ENCODE data around the gene IMMT.

IMMT gene

DNA sequence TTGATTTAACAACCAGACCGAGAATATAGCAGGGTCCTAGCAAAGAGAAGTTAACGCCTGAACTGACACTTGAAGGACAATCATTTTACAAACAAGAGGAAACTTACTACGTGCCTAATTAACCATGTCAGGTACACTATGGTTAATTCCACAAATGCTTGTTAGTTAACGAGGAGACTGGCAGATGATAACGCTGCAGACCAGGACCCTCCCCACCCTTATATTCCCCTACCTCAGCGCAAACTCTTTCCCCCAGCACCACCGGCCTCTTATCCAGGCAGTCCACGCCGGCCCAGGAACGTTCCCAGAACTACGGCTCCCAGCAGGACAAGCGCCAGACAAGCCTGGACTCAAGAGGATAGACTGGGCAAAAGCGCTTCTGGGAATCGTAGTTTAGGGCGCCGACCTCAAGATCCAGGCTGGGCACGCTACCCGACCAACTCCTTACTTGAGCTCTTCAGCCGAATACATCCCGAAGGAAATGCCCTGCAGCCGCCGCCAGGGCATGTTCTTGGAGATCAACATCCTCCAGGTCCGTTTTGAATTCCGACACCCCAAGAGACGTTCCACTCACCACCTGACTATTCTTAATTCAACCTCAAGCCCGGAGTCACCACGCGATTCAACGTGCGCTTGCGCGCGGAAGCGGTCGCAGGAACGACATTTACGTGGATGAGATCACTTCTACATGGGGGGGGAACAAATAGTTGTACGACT is 89.9 kb downstream of the IMMT start, which contains the start of gene POLR1A:
POLR1A (minus strand) TSS at position 635 of the 717 bp plus-strand sequence; CDS start at position 525, 110 bp downstream.
- in situ Hi-C loops (cut with HindIII; ENCODE audit: low pct_unique_long_range_greater_than_20kb, low sequenced_read_pairs) = no loop called here
- no peak for TF ChIP-seq JUND (IDR thresholded peaks at IDR 0.05; ENCODE audit: low read depth)
- DNase-seq (ENCODE audit: low read depth in 1 of 2, low spot score in 1 of 2) = peak; percentile 17 to 92

DNA sequence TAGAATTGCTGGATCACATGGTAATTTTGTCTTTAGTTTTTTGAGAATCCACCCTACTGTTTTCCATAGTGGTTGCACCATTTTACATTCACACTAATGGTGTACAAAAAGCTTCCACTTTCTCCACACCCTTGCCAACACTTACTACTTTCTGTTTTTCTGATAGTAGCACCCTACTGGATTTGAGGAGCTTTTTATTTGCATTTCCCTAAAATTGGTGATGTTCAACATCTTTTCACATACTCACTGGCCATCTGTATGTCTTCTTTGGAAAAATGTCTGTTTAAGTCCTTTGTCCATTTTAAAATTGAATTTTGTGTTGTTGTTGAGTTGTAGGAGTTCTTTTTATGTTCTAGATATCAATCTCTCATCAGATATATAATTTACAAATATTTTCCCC is 93.1 kb downstream of the IMMT start:
- no peak for TF ChIP-seq JUND (IDR thresholded peaks at IDR 0.05; ENCODE audit: low read depth)
- in situ Hi-C loops (cut with HindIII; ENCODE audit: low pct_unique_long_range_greater_than_20kb, low sequenced_read_pairs) = no loop called here
- no peak for DNase-seq (ENCODE audit: low read depth in 1 of 2, low spot score in 1 of 2)

DNA sequence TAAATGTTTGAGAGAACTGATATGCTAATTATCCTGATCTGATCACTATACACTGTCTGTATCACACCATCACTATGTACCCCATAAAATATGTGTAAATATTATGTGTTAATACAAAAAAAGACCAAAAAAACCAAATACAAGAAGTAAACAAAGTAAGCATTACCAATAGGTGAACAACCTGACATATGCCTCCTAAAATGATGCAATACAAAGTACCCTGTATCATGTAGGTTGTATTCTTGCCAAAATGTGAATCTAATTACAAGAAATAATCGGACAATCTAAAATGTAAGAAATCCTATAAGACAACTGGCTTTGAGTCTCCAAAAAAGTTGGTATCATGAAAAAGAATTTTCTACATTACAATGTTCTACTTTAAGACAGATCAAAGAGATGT is 97.3 kb downstream of the IMMT start:
- in situ Hi-C loops (cut with HindIII; ENCODE audit: low pct_unique_long_range_greater_than_20kb, low sequenced_read_pairs) = no loop called here
- TF ChIP-seq JUND (IDR thresholded peaks at IDR 0.05; ENCODE audit: low read depth) = no peak
- DNase-seq (ENCODE audit: low read depth in 1 of 2, low spot score in 1 of 2) = no peak

DNA sequence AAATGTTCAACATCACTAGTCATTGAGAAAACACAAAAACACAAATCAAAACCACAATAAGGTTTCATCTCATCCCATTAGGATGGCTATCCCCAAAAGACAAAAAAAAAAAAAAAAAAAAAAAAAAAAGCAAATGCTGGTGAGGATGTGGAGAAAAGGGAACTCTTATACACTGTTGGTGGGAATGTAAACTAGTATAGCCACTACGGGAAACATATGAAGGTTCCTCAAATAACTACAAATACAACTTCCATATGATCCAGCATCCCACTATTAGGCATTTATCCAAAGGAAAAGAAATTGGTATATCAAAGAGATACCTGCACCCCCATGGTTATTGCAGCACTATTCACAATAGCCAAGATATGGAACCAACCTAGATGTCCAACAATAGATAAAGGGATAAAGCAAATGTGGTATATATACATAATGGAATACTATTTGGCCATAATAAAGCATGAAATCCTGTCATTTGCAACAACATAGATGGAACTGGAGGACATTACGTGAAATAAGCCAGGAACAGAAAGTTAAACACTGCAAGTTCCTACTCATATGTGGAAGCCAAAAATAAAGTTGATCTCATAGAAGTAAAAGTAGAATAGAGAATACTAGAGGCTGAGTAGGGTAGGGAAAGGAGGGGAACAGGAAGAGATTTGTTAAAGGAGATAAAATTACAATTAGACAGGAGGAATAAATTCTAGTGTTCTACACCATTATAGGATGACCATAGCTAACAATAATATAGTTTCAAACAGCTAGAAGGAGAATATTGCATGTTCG is 98.0 kb downstream of the IMMT start:
- in situ Hi-C loops (cut with HindIII; ENCODE audit: low pct_unique_long_range_greater_than_20kb, low sequenced_read_pairs) = no loop called here
- no peak for TF ChIP-seq JUND (IDR thresholded peaks at IDR 0.05; ENCODE audit: low read depth)
- DNase-seq (ENCODE audit: low read depth in 1 of 2, low spot score in 1 of 2) = no peak

DNA sequence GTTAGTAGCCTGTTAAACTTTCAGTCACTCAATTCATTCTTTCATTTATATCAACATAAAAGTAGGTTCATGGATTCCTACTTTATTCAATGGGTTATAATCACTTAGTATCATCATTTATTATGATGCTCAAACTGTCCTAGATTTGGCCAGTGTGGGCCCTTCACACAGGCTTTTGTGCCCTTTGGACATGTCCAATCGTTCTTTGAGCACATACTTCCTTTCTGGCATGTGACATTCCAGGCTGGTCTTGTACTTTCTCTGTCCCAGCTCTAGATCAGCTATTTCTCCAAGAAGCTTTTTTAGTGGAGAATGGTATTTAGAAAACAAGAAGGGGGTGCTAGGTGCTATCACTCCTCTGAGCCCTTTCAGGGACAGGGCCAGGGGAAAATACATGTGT is 101.0 kb downstream of the IMMT start:
- no peak for DNase-seq (ENCODE audit: low read depth in 1 of 2, low spot score in 1 of 2)
- no peak for TF ChIP-seq JUND (IDR thresholded peaks at IDR 0.05; ENCODE audit: low read depth)
- in situ Hi-C loops (cut with HindIII; ENCODE audit: low pct_unique_long_range_greater_than_20kb, low sequenced_read_pairs) = no loop called here

Measured in T47D (cell line).